Islet of Langerhans (tissue), 1 donor: ENCODE measurements around the gene CHST11.

Experiments
- FAIRE-seq: peaks from one replicate; lab custom pipeline; 2011; peaks lifted over from hg19 to GRCh38; lab: Jason Lieb, UNC

The CHST11 gene

DNA sequence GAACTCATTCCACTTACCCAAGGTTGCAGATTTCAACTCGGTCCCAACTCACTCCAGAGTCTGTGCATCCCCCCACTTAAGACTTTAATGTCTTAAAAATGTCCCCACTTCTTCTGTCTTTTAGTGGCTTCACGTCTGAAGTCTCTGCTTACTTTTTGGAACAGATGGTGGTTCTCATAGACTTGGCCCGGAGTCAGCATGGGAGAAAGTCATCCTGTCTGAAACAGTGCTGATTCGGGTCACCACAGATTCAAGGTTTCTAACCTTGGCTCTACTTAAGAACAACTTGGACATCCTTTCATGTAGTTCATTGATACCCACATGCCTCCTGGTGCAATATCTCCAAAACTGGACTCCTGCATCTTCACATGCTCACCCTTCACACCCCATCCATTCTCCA lies 26.0 kb downstream of the CHST11 start:
- no peak for FAIRE-seq

DNA sequence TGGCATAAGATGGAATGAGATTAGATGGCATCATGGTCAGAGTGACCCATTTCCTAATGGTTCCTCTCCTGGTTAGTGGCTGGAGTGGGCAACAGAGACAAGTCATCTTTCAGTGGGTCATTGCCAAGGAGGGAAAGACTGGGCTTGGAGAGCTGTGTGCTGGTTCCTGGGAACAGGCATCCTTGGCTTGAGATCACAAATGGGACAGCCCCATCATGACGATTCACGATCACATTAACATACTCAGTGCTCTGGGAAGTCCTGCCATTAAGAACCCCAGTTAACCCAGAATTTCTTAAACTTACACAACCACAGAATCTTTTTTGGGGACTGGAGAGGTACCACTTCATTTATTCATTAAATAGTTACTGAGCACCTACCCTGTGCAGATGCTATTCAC lies 27.3 kb downstream of the CHST11 start:
- FAIRE-seq: no peak

- FAIRE-seq: no peak
Measured at GRCh38 chr12:104485651-104486362, 29.1 kb downstream of the CHST11 start.

DNA sequence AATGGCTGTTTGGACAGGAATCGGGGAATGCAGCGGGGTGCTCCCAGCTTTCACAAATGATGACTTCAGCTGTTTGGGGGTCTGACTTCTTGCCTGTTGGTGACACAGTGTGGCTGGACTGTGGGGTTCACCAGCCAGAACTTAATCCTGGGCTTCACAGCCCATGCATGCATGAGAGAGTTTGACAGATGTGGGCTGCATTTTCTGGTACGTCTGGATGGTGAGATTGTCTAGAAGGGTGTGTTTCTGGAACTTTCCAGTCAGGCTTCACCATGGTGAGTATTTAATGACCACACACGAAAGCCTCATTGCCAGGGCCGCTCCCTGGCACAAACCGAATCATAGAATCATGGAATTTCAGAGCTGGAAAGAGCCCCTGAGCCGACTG lies 29.6 kb downstream of the CHST11 start:
- no peak for FAIRE-seq

DNA sequence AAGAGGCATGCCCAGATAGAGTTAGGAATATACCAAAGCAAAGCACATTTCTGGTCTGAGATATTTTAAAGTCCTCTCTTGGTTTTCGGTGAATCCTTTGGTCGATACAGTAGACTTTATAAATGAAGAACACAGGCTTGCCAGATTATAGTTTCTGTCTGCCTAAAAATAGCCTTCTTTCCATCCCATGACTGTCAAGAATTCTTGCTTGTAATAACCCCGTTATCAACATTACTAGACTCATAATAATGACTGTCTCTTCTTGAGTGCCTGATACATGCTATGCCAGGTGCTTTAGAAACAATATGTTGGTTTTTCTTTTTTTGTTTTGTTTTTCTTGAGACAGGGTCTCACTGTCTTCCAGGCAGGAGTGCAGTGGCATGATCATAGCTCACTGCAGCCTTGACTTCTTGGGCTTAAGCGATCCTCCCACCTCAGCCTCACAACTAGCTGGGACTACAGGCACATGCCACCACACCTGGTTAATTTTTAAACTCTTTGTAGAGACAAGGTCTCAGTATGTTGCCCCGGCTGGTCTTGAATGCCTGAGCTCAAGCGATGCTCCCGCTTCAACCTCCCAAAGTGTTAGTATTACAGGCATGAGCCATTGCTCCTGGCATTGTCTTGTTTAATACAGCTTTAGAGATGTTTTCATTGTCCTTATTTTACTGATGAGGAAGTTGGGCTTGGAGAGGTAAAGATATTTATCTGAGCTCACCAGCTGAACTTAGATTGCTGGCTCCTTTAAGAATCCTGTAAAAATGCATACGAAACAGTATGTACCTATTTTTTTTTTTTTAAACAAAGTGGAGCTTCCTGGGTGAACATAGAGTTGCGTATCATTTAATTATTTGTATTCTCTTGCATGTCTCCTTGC lies 30.4 kb downstream of the CHST11 start:
- FAIRE-seq: no peak

GRCh38 chr12:104488374-104488773 lies 31.6 kb downstream of the CHST11 start:
- FAIRE-seq: no peak

DNA sequence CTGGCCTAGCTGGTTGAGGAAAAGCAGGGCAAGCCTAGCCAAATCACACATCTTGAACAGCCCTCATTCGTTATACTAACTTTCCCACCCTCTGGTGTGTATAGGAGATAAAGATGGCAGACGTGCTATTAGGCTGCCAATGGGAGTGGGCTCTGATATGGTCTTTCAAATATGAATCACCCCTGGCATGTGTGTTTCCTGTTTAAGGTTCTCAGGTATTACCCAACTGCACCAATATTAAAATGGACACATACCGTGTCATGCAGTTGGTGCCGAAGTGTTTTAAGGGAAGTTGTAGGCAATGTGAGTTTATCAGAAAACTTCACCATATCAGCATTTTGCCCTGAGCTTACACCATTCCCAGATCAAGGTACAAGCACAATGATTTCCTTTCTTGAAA lies 33.4 kb downstream of the CHST11 start:
- FAIRE-seq: no peak

DNA sequence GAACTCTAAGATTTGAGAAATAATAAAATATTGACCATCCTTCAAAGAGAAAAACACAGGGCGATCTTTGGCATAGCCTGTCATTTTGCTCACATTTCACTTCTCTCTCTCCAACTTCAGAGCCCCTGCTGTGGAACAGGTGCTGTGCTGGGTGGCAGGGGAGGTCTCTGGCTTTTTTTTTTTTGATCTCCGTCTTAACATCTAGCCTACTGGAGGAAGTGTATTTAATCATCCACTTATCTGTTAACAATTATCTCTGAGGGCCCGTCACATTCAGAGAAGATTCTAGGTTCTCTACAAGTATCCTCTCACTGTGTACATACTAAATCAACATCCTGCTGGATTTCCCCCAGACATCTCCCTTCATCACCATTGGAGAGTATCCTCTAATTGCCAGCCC lies 34.1 kb downstream of the CHST11 start:
- FAIRE-seq: no peak

DNA sequence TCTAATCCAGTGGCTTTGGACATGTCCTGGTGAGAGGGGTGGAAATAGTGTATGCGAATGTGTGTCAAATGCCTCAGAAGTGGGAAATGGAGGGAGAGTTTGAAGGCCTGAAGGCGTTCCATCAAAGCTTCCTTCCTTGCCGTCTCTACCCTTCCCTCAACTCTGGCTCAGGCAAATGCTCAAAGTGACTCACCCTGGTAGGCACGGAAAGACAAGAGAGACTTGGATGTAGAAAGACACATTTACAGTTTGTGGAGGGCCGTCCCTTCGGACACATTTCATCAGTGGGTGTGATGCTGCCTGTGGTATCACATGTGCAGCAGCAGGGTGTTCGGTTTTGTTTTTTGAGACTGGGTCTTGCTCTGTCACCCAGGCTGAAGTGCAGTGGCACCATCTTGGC lies 36.7 kb downstream of the CHST11 start:
- FAIRE-seq: no peak

GRCh38 chr12:104494137-104494792 lies 37.5 kb downstream of the CHST11 start:
- FAIRE-seq: no peak

GRCh38 chr12:104494793-104495158 lies 38.0 kb downstream of the CHST11 start:
- FAIRE-seq: no peak

DNA sequence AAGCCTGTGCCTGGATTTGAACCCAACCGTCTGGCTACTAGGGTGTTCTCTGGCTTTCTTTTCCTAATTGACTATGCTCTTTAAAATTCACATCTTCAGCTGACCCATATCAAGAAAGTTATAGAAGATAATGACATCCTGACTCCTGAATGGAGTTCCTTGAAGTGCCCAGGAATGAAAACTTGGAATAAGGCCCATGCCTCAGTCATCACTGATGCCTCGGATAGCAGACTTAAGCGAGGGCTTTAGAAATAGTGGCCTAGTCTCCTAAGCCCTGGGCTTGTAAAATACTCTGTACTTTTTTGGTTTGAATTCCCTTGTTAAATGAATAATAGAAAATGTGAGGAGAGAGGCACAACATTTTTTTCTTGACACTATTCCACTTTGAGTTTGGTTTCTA lies 39.0 kb downstream of the CHST11 start:
- FAIRE-seq: no peak

- FAIRE-seq: no peak
Measured at GRCh38 chr12:104496336-104496735, 39.6 kb downstream of the CHST11 start.

DNA sequence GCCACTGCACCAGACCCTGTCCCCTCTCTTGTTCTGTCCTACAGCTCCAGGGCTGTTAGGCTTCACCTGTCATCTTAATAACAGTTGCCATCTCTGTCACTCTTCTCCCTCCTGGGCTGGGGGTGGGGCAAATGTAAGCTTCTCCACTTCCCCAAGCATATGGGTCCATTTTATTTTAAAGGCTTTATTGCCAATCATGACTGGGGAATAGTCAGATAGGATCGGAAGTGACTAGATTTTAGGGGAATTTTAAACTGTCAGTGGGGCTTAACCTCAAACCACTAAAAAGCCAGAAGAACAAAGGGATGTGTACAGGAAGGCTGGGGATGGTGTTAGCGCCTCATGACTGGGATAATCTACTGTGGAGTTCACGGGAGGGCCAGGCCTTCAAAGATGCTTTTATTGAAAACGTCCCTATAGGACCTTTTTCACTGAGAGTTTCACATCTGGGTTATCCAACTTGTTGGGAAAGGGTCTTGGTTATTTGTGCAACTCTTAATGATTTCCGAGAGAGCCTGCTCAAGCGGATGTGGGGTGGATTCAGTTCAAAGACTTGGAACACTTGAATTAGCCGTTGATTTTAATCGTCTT lies 41.6 kb downstream of the CHST11 start:
- no peak for FAIRE-seq

DNA sequence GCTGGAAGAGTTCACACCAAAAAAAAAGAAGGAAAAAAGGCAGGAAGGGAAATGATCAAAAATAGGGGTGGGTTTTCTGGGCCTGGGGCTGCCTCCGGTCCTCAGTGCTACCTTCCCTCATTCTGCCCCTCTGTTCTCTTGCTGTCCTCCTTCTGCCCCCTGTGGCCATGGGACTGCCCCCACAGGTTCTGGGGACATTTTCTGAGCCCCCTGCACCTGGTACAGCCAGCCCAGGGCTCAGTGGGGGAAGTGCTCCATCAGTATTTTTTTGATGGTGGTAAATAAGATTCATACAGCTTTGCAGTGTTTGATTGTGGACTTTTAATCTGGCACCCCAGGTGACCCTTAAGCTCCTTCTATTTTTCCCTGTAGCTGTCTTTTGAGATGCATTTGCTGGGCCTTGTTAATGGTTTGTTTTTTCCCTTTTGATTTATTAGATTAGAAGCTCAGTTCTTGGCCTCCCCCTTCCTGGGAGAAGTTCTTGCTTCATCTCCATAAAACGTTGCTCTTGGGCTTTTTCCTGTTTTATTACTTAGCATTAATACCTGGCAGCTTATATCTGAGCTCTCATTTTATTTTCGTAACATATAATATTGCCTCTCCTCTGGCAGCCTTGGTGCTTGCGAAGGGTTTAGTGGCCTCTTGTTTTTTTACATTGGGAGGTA lies 43.1 kb downstream of the CHST11 start:
- no peak for FAIRE-seq

- FAIRE-seq: no peak
Measured at GRCh38 chr12:104501115-104501514, 44.4 kb downstream of the CHST11 start.

DNA sequence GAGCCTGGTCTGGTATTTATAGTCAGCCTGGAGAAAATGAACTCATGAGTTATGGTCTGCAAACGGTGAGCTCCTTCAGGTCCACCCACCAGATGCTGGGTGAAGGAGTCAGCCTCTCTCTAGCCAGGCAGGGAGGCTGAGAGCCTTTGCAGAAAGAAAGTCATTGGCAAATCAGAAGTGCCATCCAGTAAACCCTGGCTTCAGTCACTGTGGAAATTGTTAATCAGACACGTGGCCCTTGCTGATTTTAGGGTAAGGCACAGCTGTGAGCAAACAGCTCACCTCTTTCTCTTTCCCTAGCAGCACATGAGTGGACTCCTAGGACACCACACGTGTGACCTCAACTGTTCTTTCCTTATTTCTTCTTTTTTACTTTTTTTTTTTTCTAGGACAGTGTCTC lies 44.9 kb downstream of the CHST11 start:
- no peak for FAIRE-seq

DNA sequence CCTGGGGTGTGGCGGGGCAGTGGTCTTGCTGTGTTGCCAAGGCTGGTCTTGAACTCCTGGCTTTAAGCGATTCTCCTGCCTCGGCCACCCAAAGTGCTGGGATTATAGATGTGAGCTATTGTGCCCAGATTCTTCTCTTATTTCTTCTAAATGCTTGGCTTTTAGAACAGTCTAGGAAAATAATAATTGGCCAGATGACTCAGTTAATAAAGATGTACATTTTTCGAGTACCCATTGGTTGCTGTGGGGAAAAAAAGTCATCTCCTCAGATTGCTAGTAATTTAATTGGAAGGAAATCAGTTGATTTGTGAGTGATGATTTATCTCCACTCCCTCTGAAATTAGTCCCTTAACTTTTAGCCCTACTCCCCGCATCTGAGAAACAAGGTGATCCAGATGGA lies 45.5 kb downstream of the CHST11 start:
- FAIRE-seq: no peak

DNA sequence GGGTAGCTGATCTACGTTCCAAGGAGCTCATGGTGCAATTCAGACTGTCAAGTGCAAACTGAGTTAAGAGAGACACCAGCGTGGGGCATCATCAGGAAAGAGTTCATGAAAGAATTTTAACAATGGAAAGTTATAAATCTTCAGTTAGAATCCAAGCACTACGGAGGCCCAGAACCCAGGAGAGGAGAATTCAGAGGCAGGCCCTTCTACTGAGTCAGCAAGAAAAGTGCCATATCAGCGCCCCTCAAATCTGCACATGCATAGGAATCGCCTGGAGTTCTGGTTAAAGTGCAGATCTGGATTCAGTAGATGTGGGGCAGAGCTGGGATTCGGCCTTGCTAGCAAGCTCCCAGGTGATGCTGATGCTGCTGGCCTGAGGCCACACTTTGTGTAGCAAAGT lies 45.9 kb downstream of the CHST11 start:
- FAIRE-seq: no peak

DNA sequence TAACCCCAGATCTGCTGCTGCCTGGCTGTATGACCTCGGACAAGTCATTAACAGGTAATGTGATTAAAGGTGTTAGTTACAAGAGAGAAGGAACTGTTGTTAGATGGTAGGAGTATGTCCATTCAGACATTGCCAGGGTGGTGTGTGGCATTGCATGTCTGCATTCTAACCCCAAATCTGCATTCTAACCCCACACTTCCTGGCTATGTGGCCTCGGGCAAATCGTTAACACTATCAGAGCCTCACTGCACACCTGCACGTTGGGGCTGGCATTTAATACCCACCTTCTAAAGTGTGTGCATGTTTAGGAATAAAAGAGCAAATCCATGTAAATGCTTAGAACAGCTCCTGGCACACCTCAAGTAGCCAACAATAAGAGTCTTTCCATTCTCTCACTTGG lies 46.4 kb downstream of the CHST11 start:
- no peak for FAIRE-seq

DNA sequence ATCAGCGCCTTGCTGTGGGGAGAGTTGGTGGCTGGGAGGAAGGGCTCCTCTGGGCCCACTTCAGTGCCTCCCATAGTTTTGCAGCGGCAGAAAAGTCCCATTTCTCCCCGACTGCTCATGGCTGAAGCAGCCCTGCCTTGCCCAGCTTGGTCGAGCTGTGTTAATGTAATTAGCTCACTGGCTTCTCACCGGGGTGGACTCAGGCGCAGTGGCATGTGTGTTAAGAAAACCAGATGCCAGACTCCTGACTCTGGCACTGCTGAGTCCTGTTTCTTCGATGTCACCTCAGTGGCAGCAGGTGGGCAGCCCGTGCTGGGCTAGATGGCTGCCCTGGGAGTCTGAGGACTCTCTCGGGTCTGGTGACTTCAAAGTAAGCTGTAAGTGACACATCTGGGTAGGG lies 47.4 kb downstream of the CHST11 start:
- FAIRE-seq: no peak

DNA sequence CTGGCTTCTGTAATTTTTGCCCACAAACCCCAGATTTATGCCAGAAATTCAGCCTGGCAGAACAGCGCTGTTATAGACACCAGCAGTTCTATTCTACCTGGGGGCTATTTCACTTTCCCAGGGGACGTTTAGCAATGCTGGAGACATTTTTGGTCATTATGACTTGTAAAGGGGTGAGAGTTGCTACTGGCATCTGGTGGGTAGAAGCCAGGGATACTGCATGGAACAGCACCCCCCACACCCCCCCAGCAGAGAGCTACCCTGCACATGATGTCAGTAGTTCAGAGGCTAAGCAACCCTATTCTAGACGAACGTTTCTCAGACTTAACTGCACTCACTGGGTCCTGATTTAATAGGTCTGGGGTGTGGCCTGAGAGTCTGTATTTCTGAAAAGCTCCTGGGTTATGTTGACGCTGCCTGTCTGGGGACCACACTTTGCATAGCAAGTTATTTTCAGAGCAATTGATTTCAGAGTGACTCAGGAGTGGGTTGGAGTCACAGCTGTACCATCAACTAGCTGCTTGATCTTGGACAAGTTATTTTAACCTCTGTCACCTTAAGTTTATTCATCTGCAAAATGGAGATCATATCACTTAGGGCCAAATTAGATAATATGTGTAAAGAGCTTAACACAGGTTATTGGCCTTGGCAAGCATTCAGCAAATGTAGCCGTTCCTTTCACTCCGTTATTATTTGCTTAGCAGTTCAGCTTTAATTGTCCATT lies 48.5 kb downstream of the CHST11 start:
- FAIRE-seq: no peak
